Fibroblast of villous mesenchyme (primary cell): ENCODE measurements around the gene NCKAP5L. TPM values are rescaled to one million over a fixed set of nuclear protein-coding genes. Genes with fewer than 3 reads are reported as not detected.
"Not testable (repeated sequence)": the region's sequence is repeated elsewhere in the genome, so short reads cannot be mapped to it uniquely, and the experiment has no call there.

ENCODE experiments used
- DNase-seq: peaks from one replicate; pipeline ENCODE4 v3.0.0-alpha.2; 2010; ENCODE audit warnings: low read depth
- H3K4me3 ChIP-seq: 2 replicates; pipeline ENCODE4 v1.5.1; 2011; ENCODE audit warnings: low read depth, mild to moderate bottlenecking, low read length
- CTCF ChIP-seq: IDR thresholded peaks from 2 replicates; pipeline ENCODE4 v1.5.1; 2012; ENCODE audit warnings: low read depth, mild to moderate bottlenecking, low read length; ENCODE audit not compliant: insufficient read depth
- total RNA-seq: library from RNA; depleted of rRNA; stranded (reverse); fragments of >200 nt; gene quantifications from 2 replicates; pipeline ENCODE4 v1.2.3, GENCODE V29; 2012

Gene NCKAP5L
- total RNA-seq, 1 donor = 34.1 TPM

GRCh38 chr12:49873361-49873934 is 45.2 kb upstream of the NCKAP5L start:
- peak; percentile 33 for DNase-seq
- no peak overlapping the region for H3K4me3 ChIP-seq
- no peak for TF ChIP-seq CTCF

GRCh38 chr12:49872781-49873181 is 44.6 kb upstream of the NCKAP5L start:
- DNase-seq = peak; percentile 35
- TF ChIP-seq CTCF = no peak
- H3K4me3 ChIP-seq = no peak overlapping the region

- no peak overlapping the region for H3K4me3 ChIP-seq
- no peak for DNase-seq
- no peak for TF ChIP-seq CTCF
These were observed 44.2 kb upstream of the NCKAP5L start for GRCh38 chr12:49872381-49872780.

GRCh38 chr12:49871811-49872251 is 43.6 kb upstream of the NCKAP5L start:
- DNase-seq = peak; percentile 43
- not testable (repeated sequence) for H3K4me3 ChIP-seq

GRCh38 chr12:49871263-49871561 is 43.0 kb upstream of the NCKAP5L start:
- DNase-seq = no peak
- H3K4me3 ChIP-seq = no peak overlapping the region
- TF ChIP-seq CTCF = no peak

- no peak for DNase-seq
- TF ChIP-seq CTCF = no peak
- no peak overlapping the region for H3K4me3 ChIP-seq
These were observed 42.5 kb upstream of the NCKAP5L start for GRCh38 chr12:49870501-49871262.

GRCh38 chr12:49869816-49870500 is 41.7 kb upstream of the NCKAP5L start:
- TF ChIP-seq CTCF = no peak
- no peak for DNase-seq
- H3K4me3 ChIP-seq = no peak overlapping the region
